HG03280 (cell line): ENCODE measurements around the gene NGRN.

Source experiments
- ATAC-seq: cut with Tn5 transposase; IDR thresholded peaks from one replicate; pipeline ENCODE4 v1.9.1; 2021; ENCODE audit warnings: mild to moderate bottlenecking, moderate library complexity; ENCODE audit not compliant: unreplicated experiment

The NGRN gene

GRCh38 chr15:90315278-90315982, 50.0 kb downstream of the NGRN start:
- no peak for ATAC-seq

GRCh38 chr15:90316139-90316538, 50.7 kb downstream of the NGRN start:
- ATAC-seq: no peak

GRCh38 chr15:90318591-90318990, 53.1 kb downstream of the NGRN start:
- ATAC-seq: no peak

GRCh38 chr15:90320062-90320884, 54.8 kb downstream of the NGRN start:
- ATAC-seq: peak; percentile 91

GRCh38 chr15:90320885-90321278, 55.4 kb downstream of the NGRN start:
- no peak for ATAC-seq
